Right hindlimb (tissue), 1 donor: ENCODE results near the gene SH3YL1.

Experiments
- DNase-seq: peaks from one replicate; pipeline ENCODE4 v3.0.0-alpha.2; 2018

The SH3YL1 gene

DNA sequence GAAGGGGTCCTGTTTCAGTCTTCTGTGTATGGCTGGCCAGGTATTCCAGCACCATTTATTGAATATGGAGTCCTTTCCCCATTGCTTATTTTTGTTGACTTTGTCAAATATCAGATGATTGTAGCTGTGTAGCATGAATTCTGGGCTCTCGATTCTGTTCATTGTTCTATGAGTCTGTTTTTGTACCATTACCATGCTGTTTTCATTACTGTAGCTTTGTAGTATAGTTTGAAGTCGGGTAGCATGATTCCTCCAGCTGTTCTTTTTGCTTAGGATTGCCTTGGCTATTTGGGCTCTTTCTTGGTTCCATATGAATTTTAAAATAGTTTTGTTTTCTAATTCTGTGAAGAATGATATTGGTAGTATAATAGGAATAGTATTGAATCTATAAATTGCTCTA is 6.0 kb downstream of the SH3YL1 start:
- no peak for DNase-seq

DNA sequence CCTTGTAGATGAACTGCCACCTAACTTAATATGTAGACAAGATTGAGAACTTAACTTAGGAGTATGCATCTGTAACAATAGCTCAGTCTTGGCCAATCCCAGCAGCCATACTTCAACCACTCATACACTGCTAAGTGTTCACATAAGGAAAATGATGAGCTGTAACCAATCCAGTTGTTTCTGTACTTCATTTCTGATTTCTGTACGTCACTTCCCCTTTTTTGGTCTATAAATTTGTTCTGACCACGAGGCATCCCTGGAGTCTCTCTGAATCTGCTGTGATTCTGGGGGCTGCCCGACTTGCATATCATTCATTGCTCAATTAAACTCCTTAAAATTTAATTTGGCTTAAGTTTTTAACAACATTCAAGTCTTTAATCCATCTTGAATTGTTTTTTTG is 6.4 kb downstream of the SH3YL1 start:
- no peak for DNase-seq

- DNase-seq, result no peak
Observed at GRCh38 chr2:256094-256493, 7.7 kb downstream of the SH3YL1 start.

DNA sequence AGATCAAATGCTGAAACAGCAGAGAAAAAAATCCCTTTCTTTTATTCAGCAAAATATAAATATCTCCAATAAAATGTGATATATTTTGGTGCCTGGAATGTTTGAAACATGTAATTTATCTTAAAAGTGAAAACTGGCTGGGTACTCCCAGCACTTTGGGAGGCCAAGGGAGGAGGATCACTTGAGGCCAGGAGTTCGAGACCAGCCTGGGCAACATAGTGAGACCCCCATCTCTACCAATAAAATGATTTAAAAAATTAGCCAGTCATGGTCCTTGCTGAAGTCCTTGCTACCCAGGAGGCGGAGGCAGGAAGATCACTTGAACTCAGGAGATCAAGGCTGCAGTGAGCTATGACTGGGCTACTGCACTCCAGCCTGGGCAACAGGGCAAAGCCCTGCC is 8.6 kb downstream of the SH3YL1 start:
- DNase-seq, result no peak

- DNase-seq, result no peak
Observed at GRCh38 chr2:254241-254640, 9.6 kb downstream of the SH3YL1 start.

DNA sequence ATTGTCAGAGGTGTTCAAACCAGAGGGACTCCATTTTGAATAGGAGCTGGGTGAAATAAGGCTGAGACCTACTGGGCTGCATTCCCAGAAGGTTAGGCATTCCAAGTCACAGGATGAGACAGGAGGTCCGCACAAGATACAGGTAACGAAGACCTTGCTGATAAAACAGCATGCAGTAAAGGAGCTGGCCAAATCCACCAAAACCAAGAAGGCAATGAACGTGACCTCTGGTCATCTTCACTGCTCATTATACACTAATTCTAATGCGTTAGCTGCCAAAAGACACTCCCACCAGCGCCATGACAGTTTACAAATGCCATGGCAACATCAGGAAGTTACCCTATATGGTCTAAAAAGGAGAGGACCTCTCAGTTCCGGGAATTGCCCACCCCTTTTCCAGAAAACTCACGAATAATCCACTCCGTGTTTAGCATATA is 10.6 kb downstream of the SH3YL1 start:
- no peak for DNase-seq

DNA sequence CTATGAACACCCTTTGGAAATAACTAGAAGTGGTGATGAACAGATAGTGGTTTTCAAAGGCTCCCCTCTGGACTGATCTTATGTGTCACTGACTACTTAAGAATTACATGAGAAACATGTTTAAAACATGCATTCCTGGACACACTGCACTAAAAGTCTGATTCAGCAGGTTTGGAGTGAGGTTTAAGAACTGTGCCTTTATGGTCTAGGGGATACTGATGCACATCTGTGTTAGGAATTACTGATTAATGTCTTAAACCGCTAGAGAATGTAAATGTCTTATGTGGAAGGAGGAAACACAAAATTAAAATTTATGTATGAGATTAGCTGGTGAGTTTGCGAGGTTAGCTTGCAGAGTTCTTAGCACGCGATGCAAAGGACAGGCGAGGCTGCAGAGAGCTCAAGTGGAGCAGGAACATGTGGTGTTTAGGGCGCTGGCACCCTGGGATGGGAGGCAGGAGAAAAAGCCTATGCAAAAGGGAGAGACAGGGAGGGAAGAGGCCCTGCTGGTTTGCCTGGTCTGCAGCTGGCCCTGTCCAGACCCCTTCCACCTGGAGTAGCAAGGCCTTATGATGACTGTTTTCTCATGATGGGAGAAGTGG is 11.7 kb downstream of the SH3YL1 start:
- DNase-seq, result no peak

- DNase-seq, result no peak
Observed at GRCh38 chr2:249538-250042, 14.2 kb downstream of the SH3YL1 start.

DNA sequence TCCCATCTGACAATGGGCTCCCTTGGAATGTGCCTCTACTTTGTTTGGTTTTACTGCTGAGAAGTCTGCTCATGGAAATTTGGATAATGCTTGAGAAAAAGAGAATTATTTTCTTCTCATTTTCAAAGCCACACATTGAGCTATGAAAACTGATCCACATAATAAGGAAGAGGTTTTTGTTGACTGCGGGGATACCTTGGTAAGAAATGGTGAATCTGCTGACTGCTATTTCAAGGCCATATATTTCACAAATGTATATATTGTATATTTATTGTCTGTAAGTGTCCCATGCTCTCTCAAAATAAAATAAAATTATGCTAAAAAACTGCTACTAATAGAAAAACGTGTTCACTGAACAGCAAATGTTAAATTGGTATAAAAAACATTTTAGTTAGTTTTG is 15.1 kb downstream of the SH3YL1 start:
- no peak for DNase-seq

DNA sequence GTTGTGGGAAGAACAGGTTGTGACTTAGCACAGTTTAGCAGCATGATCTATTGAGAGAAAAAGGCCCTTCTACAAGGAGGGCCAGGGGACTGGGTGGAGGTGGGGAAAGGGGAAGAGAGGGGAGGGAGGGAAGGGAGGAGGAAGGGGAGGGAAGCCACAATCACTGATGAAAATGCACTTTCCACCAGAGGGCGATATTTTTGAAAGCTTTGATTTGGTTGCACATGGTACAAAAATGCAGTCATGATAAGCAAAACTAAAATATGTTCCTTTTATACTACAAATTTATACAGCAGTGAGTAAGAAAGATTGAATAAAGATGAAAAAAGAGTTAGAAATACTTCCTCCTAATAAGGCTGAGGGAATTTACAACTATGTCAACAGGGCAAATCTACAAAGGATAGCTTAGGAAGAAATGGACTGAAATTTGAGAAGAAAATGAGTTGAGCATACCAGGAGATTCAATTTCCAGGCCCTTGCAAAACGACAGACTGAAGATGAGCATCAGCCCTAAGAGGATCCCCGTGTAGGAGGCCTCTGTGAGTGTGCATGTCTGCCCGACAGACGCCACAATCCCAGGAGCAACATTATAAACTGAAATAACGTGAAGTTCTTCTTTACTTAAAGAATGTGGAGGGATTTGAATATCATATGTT is 17.2 kb downstream of the SH3YL1 start:
- no peak for DNase-seq

GRCh38 chr2:244547-244946 is 19.3 kb downstream of the SH3YL1 start:
- DNase-seq, result no peak

DNA sequence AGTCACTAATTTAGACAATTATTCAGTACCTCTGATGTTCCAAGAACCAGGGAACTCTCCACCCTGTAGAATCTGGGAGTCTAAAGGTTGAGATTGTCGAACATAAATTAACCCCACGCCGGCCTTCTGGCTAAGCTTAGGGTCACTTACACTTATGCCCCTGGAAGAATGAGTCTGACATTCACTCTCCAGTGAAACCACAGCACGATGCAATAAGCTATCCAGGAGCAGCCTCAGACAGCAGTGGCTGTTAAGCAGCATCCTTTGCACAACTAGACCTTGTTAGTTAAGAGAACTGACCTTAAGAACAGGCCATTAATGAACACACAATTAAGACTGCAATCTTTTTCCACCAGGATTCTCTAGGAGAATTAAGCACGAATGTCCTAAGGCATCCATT is 25.0 kb downstream of the SH3YL1 start:
- DNase-seq, result no peak

GRCh38 chr2:238431-238830 is 25.4 kb downstream of the SH3YL1 start:
- no peak for DNase-seq

- DNase-seq, result no peak
Observed at GRCh38 chr2:237878-238277, 26.0 kb downstream of the SH3YL1 start.

- DNase-seq, result no peak
Observed at GRCh38 chr2:236993-237539, 26.8 kb downstream of the SH3YL1 start.

DNA sequence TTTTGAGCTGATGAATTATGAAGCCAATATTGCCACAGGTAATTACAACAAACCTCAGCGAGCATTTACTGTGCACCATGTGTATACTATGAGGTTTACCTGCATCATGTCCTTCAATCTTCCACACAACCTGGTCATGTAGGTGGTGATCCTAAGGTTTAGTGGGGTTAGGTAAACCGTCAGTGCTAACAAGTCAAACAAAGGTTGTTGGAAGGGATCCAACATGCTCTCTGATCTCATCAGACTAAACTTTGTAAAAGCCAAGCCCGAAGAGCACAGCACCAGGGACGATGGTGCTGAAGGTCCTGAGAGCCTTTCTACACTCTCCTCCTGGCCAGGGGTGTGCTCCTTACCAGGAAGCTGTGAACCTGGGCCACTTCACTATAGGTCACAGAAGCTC is 29.4 kb downstream of the SH3YL1 start:
- DNase-seq, result no peak

DNA sequence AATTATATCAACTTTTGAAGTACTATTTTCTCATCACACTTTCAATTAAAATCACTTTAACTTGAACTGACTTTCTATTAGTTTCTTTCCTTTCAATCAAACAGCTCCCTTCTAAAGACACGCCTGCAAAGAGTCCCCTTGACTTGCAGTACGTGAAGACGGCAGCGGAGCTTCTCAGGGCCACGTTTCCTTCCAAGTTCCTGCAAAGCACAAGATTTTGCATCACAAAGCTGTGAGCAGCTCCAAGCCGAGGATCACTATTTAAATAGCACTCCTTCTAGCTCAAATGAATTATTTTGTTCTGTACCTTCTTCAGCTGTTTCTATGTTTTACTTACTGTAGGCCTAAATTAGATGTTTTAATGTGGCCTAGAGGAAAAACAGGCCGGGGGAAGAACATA is 30.8 kb downstream of the SH3YL1 start:
- no peak for DNase-seq

DNA sequence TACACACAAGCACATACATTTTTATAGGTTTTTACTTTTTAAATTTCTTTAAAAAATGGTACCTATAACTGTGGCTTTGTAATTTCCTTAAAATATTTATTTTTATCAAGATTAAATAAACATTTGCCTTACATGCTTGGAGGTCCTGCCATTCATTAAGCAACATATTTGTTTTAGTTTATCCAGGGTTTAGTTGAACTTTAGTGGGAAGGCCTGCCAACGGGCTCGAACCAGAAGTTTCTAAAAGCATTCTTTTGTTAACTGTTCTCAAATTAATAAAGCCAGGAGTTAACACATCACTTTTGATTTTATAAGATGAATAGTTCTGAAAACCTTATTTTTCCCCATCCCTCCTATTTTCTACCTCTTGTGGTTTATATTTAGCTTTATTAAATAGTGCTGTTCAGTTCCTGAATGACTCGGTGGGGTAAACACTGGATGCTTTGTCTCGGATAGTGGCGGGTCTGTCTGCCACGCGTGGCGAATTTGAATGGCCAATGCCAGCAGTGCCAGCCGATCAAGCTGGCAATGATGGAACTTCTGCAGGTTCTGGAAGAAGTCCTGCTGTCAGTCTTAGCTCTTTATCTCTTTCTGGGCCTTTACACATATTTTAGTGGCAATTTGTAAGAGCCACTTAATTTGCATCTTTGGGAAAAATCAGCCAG is 32.2 kb downstream of the SH3YL1 start:
- DNase-seq, result no peak

GRCh38 chr2:228518-229278 is 35.1 kb downstream of the SH3YL1 start:
- DNase-seq, result no peak

DNA sequence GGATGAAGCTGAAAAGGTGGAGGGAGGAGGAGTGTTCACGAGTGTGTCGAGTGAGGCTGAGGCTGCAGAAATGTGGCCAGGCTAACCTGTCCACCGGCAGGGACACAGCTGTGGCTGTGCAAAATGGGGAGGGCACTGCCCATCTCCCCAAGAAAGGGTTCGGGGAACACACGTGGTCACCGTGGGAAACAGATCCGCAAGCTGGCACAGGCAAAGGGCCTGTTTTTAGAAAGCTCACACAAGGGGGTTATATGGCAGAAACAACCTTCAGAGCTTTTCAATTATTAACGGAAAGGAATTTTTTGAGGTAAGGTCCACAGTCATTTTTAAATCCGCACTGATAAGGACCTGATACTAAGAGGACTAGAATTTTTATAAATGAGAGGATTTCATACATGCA is 35.7 kb downstream of the SH3YL1 start:
- no peak for DNase-seq

GRCh38 chr2:223971-224760 is 39.7 kb downstream of the SH3YL1 start:
- DNase-seq, result no peak

GRCh38 chr2:223451-223850 is 40.4 kb downstream of the SH3YL1 start:
- DNase-seq, result no peak
